ENCODE data around the gene ZNF460.
"Not testable (repeated sequence)": the region's sequence is repeated elsewhere in the genome, so short reads cannot be mapped to it uniquely, and the experiment has no call there.

Gene ZNF460

DNA sequence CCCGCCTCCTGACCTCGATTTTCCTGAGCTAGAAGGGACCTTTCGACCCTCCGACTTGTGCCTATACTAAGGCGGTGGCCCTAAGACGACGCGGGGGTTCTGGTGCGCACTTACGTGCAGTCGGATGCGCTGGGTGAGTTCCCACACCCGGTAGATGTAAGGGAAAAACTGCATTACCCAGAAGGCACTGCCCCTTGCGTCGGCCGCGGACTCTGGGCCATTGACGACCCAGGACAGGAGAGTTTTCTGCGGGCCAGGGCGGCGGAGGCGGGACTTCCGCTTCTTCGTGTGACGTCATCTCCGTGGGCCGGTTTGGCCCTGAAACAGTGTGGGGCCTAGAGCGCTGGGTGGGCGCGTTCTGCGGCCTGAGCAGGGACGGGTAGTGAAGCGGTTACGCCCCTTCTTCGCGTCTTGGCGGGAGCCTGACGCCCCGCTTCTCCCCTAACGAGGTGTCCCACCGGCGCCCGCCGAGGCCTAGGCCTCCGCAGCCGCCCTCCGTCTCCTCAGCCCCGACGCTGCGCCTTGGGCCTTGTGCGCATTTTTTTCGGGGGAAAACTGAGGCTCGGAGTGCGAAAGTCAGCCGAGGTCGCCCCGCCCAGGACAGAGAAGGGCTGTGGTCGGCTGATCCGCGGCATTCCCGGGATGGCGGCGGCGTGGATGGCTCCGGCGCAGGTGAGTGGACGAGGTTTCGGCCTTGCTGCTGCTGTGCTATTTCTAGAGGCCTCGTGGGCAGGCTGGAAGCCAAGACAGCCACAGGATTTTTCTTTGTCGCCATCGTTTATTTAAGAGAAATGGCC, at the start of gene ZNF460:
Gene ZNF460 (plus strand): TSS at position 321 of the 797 bp plus-strand sequence. CDS start 322 bp downstream, at position 643.
- peak; percentile 90 for DNase-seq

DNA sequence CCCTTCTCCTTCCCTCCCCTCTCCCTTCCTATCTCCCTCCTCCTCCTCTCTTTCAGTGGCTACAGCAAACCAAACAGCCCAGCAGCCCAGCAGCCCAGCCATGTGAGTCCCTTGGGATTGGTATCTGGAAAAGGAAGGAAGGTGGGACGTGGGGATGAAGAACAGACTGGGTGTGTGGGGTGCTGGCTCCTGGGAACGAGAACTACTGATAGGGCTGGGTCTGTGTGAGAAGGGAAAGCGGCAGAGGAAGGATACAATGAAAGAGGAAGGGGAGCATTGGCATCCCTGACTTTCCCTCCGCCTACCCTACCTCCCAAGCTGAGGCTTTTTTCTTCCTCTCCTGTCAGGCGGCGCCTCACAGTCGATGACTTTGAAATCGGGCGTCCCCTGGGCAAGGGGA, 48.6 kb upstream of the ZNF460 start:
- DNase-seq = no peak

DNA sequence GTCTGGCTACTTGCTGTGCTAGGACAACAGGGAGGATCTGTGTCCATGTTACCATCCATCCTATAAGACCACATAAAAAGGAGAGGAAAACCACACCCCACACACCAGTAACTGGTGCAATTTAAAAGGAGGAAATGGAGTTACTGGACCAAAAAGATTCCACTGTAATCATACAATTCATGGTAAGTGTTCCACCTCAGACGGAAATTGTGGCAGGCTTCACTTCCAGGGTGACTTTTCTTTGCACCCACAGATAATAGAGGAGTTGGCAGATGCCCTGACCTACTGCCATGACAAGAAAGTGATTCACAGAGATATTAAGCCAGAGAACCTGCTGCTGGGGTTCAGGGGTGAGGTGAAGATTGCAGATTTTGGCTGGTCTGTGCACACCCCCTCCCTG, 47.1 kb upstream of the ZNF460 start:
- DNase-seq = no peak

DNA sequence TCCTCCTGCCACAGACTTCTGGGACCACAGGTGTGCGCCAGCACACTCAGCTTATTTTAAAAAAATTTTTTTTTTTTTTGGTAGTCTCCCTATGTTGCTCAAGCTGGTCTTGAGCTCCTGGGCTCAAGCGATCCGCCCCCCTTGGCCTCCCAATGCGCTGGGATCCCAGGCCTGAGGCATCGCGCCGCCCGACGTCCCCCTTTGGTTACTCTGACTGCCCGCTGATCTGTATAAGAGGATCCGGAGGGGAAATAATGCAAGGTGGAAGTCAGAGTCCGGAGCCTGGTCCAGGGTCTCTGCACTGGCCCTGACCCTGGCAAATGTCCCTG, 40.3 kb upstream of the ZNF460 start:
- DNase-seq = no peak

DNA sequence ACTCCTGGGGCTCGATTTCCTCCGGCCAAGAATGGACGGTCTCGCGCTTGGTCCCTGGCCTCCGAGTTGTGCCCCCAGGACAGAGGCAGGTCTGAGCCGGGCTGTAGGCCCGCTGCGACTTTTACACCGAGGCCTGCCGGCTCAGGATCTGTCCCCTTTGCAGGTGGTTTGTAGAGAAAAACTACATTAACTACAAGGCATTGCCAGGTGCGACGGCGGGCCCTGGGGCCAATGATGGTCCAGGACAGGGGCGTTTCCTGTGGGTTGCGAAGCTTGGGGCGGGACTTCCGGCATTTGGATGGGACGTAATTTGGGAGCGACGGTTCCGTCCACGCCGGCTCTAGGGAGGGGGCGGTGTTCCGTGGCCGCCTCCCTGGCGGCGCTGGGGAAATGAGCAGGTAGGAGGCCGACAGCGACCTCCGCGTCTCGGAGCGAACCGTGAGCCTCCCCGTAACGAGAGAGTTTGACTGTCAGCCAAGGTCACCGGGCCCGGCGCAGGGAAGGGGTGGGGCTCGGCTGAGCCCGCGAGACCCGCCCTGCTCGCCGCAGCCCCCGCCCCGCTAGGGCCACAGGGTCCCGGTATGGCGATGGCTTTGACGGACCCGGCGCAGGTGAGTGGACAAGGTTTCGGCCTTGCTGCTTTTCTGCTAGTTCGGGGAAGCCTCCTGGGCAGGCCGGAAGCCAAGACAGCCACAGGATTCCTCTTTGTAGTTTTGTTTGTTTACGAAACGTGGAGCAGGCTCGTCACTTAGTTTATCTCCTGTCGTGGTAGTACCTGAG, 39.8 kb upstream of the ZNF460 start, which contains the start of gene ZNF805:
Gene ZNF805 (plus strand): TSS at position 322 of the 780 bp plus-strand sequence. CDS start 260 bp downstream, at position 582.
- DNase-seq = peak; percentile 84

DNA sequence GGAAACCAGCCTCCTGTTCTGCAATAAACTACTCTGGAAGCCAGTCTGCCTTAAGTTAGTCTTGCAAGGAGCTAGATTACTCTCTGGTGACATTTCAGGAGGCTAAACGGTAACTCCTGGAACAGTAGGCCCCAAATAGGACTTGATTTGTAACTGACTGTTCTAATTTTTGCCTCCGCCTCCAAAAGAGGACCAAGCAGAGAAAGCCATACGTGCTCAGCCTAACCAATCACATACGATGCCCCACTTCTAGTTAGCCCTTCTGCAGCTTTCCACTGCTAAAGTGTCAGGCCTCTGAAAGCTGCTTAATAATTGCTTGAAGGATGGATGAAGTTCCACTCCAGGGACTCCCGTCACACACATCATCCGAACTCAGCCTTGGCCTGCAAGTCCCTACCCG, 39.1 kb upstream of the ZNF460 start:
- no peak for DNase-seq

DNA sequence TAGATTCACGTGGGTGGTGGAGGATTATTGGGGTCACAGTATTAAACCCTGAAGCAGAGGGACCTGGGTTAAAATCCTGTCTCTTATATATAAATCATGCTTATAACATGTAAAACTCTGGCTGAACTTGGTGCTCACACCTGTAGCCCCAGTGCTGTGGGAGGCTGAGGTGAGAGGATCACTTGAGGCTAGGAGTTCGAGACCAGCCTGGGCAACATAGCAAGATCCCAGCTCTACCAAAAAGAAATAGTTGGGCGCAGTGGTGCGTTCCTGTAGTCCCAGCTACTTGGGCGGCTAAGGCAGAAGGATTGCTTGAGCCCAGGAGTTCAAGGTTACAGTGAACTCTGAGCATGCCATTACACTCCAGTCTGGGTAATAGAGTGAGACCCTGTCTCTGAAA, 37.5 kb upstream of the ZNF460 start:
- no peak for DNase-seq

DNA sequence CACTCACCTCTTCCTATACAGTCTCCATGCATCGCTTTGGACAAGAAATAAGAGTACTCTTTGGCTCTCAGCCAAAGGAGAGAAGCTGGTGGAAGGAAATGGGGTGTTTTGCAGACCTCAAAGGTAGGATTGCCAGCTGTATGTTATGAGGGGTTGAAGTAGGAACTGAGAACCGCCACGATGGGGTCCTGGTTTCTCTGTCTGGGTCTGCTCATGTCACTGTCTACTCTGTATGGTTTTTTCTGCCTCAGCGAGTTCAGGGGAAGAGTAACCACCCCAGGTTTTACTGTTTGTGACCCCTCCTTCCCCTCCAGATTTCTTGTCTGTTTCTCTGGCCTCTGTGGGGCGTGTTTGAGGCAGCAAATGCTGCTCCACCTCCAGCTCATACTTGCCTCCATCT, 35.8 kb upstream of the ZNF460 start:
- DNase-seq = no peak

DNA sequence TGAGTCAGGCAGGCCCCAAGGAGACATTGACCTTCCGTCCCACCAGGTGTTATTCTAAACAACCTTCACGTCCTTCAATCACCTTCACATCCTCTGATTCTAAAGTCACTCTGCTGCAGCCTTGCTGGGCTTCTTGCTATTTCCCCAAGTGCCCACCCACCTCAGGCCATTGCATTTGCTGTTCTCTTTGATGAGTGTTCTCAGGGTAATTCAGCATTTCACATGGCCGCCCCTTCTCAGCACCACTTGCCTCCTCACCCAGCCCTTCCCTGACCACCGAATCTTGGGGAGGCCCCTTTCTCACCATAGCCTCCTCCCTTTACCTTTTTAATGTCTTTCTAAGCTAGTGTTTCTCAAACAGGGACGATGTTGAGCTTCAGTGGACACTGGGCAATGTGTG, 35.2 kb upstream of the ZNF460 start:
- DNase-seq = no peak

DNA sequence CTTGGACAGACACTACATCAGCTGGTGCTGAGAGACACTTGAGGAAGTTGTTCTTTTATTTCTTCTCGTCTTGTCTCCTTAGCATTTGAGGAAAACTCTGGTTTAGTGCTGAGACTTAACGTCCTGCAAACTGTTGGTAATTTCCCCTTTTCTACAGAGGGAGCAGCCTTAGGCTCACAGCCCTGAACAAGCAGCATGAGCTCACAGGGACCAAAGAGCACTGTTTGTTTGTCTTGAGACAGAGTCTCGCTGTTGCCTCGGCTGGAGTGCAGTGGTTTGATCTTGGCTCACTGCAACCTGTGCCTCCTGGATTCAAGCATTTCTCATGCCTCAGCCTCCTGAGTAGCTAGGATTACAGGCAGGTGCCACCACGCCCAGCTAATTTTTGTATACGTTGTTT, 34.3 kb upstream of the ZNF460 start:
- no peak for DNase-seq

DNA sequence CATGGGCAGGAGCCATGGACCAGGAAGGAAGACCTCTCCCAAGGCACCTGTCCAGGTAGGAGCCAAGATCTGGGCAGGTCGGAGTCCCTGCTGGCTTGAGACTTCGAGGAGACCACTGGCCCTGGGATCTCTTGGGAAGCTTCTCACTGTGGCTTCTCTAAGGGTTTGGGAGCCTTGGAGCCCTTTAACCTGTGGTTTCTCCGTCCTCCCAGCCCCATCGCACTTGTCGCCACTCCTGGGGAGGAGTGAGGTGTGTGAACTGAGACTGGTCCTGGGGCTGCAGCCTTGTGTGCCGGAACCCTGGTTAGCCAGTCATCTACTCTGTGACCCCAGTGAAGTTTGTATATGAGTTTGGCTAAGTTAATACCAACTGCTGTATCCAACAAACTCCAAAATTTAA, 31.6 kb upstream of the ZNF460 start:
- DNase-seq = no peak

DNA sequence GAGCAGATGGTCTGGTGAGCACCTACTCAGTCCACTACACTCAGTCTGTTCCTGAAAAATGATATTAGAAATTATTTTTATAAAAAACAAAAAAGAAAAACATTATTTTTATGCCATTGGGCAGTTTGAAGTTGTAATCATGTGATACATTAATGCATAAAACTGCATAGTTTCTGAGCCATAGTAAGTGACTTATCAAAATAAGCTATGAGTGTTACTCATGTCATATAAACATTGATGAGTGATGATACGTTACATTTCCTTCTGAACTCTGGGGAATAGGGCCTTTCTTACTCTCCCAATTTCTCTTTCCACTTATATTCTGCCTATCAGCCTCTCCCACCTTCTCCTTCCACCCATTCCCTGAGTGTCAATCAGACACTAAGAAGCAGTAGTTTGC, 31.0 kb upstream of the ZNF460 start:
- no peak for DNase-seq

DNA sequence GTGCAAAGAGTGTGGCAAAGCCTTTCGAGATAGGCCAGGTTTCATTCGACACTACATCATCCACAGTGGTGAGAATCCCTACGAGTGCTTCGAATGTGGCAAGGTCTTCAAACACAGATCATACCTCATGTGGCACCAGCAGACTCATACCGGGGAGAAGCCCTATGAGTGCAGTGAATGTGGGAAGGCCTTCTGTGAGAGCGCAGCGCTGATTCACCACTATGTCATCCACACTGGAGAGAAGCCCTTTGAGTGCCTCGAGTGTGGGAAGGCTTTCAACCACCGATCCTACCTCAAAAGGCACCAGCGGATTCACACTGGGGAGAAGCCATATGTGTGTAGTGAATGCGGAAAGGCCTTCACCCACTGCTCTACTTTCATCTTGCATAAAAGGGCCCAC, 26.5 kb upstream of the ZNF460 start:
- DNase-seq = not testable (repeated sequence)

DNA sequence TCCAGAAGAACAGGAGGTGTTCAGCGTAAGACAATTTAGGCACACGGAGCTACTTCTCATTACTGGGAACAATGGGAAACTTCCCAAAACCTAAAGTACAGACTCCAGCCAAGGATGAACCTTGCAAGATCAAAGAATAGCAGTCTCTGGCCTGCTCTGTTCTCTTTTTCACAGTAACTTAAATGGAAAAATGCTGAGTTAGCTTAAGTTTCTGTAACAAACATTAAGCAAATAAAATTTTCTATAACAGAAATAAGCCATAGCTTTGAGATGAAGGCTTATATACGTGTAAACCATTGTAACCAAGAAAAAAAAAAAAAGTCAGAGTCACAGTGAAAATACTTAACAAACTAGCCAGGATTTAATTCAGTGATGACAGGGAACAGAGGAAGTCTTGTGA, 18.2 kb upstream of the ZNF460 start:
- no peak for DNase-seq

DNA sequence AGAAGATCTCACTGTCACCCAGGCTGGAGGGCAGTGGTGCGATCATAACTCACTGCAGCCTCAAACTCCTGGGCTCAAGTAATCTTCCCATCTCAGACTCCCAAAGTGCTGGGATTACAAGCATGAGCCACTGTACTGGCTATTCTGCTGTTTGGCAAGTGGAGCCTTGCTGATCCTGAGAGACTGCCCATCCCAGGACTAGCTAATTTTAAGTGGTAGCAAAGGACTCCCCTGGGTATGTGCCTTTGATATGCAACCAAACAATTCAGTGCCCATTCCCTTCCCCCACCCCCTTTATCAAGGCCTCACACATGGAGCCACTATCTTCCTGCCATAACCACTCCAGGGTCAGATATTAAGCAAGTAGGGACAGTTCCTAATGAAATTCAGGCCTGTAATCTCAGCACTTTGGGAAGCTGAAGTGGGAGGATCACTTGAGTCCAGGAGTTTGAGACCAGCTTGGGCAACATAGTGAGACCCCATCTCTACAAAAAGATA, 17.0 kb upstream of the ZNF460 start:
- no peak for DNase-seq

DNA sequence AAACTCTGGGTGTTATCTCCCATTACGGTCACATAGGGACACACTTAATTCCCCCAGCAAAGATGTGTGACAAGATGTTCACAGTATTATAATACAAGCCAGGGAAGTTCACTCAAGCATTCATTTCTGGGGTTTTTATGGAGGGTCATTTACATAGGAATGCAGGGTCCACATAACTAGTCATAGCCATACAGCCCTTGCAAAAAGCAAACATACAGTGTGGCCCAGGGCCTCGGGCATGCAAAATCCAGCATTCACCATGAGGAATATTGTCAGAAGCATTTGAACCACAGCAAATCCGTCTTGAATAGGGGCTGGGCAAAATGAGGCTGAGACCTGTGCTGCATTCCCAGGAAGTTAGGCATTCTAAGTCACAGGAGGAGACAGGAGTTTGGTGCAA, 13.0 kb upstream of the ZNF460 start:
- DNase-seq = no peak

DNA sequence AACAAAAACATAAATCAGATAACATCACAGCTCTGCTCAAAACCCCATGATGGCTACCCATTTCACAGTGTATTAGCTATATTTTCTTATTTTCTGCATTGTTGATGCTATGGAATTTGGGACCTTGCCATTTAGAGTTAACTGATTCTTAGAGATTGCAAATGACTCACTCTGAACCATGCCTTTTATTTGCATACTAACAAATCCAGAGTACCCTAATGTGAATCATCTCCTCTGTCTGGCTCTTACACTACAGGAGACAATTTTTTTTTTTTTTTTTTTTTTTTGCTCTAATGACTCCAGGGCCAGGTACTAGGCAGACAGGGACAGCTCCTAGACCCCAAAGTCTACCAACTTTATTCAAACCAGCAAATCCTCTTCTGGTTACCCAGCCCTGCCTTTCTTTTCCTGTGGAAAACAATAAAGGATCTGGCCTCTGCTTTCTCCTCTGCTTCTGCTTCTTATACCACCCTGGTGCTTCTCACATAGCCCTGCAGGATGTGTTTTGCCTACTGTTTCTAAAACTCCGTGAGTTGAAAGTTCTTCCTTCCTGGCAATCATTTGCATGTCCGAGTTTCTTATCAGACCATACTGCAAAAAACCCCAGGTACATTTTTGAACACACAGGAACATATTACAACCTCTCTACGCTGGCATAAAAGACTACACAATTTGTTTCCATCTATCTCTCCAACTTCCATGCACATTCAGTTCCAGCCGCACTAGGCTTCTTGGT, 10.6 kb upstream of the ZNF460 start:
- no peak for DNase-seq

DNA sequence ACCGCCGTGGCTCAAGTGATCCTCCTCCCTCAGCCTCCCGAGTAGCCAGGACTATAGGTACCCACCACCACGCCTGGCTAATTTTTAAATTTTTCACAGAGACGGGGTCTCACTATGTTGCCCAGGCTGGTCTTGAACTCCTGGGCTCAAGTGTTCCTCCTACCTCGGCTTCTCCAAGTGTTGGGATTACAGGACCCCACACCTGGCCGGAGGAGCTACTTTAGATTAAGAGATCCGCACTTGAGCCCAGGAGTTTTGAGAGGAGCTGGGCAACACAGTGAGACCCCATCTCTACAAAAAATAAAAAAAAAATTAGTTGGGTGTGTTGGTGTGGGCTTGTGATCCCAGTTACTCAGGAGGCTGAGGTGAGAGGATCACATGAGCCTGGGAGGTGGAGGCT, 9.0 kb upstream of the ZNF460 start:
- DNase-seq = no peak

DNA sequence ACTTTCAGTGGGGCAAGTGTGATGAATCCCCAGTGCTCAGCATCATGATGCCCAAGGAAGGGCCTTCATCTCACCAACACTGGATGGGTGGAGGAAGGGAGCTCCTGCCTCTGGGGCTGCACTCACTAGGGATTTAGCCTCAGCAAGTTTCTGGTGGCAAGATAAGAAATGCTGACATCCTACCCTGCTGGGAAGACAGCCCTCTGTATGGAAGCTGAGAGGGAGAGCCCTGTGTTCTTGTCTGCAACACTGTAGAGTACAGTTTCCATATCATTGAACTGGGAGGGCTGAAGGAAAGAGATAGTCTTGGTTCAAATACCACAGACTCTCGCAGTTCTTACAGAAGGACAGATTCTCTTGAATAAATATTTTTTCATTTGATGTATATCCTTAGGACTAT, 7.3 kb upstream of the ZNF460 start:
- DNase-seq = no peak

DNA sequence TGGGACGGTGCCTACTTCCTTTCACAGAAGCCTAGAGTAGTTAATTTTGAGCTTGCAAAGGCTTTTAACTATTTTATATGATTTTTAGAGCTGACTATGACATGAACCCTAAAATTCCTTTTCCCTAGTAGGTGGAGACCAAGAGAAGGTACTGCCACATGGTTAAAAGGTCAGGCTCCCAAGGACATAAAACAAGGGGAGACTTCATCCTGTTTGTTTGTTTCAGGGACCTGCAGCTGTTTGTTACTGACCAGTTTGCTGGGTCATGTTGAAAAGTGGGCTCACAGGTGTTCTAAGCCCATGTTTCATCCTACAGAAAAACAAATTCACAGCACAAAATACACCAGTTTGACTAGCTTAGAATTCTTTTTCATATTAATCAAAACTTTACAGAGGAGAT, 3.9 kb upstream of the ZNF460 start:
- no peak for DNase-seq

DNA sequence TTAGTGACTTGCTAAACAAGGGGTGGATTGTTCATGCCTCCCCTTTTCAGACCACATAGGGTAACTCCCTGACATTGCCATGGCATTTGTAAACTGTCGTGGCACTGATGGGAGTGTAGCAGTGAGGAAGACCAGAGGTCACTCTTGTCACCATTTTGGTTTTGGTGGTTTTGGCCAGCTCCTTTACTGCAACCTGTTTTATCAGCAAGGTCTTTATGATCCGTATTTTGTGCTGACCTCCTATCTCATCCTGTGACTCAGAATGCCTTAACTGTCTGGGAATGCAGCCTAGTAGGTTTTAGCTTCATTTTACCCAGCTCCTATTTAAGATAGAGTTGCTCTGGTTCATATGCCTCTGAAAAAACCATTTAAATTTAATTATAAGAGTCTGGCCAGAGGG, 1.8 kb upstream of the ZNF460 start:
- not testable (repeated sequence) for DNase-seq

DNA sequence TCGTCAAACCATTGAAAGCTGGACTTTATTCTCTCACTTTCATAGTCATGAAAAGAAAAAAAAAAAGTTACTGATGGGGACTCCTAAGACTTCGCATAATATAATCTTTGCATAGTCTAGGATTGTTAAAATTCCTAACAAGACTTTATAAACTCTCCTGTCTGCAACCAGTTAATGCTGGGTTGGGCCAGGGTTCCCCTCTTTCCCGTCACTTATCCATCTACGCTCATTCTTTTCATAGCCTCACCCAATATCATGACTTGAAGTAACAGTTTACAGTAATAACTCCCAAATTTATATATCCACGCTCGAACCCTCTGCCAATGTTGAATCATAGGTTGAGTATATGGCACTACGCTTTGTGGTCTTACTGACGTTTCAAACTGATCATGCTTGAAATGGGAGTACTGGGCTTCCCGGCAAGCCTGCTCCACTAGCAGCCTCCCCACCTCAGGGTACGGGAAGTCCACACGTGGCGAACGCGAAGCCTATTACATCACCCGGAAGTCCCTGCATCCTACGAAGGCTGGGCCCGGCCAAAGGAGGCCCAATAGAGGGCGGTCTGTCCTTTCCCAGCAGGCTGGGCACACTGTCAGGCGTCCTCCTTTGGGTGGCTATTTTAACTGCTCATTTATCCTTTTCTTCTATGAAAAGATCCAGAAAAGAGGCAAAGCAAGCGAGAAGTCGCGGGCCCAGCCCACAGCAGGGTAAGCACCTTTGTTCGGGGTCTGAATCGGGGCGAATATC, 694 bp upstream of the ZNF460 start:
- DNase-seq = peak; percentile 72

DNA sequence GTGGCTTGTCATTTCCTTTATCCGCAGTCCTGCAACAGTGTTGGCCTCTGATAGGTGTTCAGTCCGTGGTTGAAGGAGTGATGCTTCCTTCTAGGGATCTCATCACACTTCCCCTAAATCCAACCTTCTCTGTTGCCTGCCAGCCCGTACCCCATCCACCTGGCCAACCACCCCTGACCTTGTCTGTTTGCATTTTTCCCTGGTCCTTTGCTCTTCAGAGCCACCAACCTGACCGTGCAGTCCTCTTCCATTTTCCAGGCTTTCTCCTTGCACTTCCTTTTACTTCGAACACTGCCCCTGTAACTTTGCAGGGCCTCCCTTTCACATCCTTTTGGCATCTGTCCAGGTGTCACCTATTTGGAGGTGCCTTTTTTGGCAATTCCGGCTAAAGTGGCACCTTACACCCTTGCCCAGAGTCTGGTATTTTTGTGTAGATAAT, 696 bp downstream of the ZNF460 start:
- no peak for DNase-seq
